SKM-1 treated with dmso at 0.1 percent for 144 hours (cell line): ENCODE measurements around the gene TUNAR.

Experiments used
- DNase-seq: peaks from one replicate; lab custom pipeline; 2025; ENCODE audit not compliant: unreplicated experiment; lab: John Stamatoyannopoulos, UW

Gene TUNAR

GRCh38 chr14:95871531-95871930 is 5.1 kb upstream of the TUNAR start:
- no peak for DNase-seq

GRCh38 chr14:95872777-95873176 is 3.9 kb upstream of the TUNAR start:
- no peak for DNase-seq

- no peak for DNase-seq
These were observed 536 bp upstream of the TUNAR start for GRCh38 chr14:95875831-95876760.

- no peak for DNase-seq
These were observed 1.0 kb downstream of the TUNAR start for GRCh38 chr14:95877633-95878032.

GRCh38 chr14:95884377-95884776 is 7.7 kb downstream of the TUNAR start:
- no peak for DNase-seq

- DNase-seq, result no peak
These were observed 8.6 kb downstream of the TUNAR start for GRCh38 chr14:95885278-95885677.

- DNase-seq, result no peak
These were observed 9.2 kb downstream of the TUNAR start for GRCh38 chr14:95885866-95886265.

- DNase-seq, result no peak
These were observed 9.9 kb downstream of the TUNAR start for GRCh38 chr14:95886366-95887056.

- no peak for DNase-seq
These were observed 10.7 kb downstream of the TUNAR start for GRCh38 chr14:95887351-95887750.

- no peak for DNase-seq
These were observed 12.8 kb downstream of the TUNAR start for GRCh38 chr14:95889236-95889979.

- no peak for DNase-seq
These were observed 15.1 kb downstream of the TUNAR start for GRCh38 chr14:95891742-95892141.

GRCh38 chr14:95892142-95892541 is 15.5 kb downstream of the TUNAR start:
- DNase-seq, result no peak

- DNase-seq, result no peak
These were observed 19.1 kb downstream of the TUNAR start for GRCh38 chr14:95895720-95896119.

- no peak for DNase-seq
These were observed 20.0 kb downstream of the TUNAR start for GRCh38 chr14:95896498-95897135.

GRCh38 chr14:95897280-95897679 is 20.6 kb downstream of the TUNAR start:
- DNase-seq, result no peak

GRCh38 chr14:95901054-95901453 is 24.4 kb downstream of the TUNAR start:
- no peak for DNase-seq

GRCh38 chr14:95902273-95902826 is 25.7 kb downstream of the TUNAR start:
- no peak for DNase-seq

GRCh38 chr14:95903165-95903564 is 26.5 kb downstream of the TUNAR start:
- DNase-seq, result no peak

GRCh38 chr14:95903616-95904107 is 27.0 kb downstream of the TUNAR start:
- no peak for DNase-seq

GRCh38 chr14:95906591-95906990 is 30.0 kb downstream of the TUNAR start:
- no peak for DNase-seq

- no peak for DNase-seq
These were observed 34.0 kb downstream of the TUNAR start for GRCh38 chr14:95910628-95911027.
